ENCODE results near the gene SLC25A38. TPM values are rescaled to one million over a fixed set of nuclear protein-coding genes. Genes with fewer than 3 reads are reported as not detected.

SLC25A38 gene
- total and polyA plus RNA-seq, 9 of the 15 experiments (the other 6 are each of a cell fraction or from before 2014, with no cell fraction given) = 13.5 to 51.1 (median 30.6) TPM

- Histone ChIP-seq H3K79me2 (ENCODE audit: control insufficient read depth, insufficient read depth, low read length) (no peaks in the 10 kb centered on the region), H3K9me3 (replicated peaks; ENCODE audit: control insufficient read depth, insufficient read depth, low read depth, low read length) (no peaks in the 10 kb centered on the region), H4K20me1 (replicated peaks; ENCODE audit: control insufficient read depth, insufficient read depth, low read length) (no peaks in the 10 kb centered on the region), H3K27ac (ENCODE audit: extremely low read depth, low read depth, low read length) (no peak overlapping the region), H3K4me2 (ENCODE audit: insufficient read depth, low read length) (no peak overlapping the region), H3K9ac (ENCODE audit: insufficient read depth in 1 of 2, low read depth in 2 of 2, low read length in 2 of 2) (no peak overlapping the region), H2AFZ (ENCODE audit: low read depth, low read length) (no peak overlapping the region), H3K36me3 (ENCODE audit: control insufficient read depth, insufficient read depth, low read length) (no peaks in the 10 kb centered on the region), H3K4me1 (replicated peaks in 1 of 2; ENCODE audit: control insufficient read depth in 2 of 2, insufficient read depth in 2 of 2, low read length in 2 of 2) (peaks cover 0 to 20% of the 10 kb centered on the region in 2 experiments; a peak in 3 of 5 replicates), H3K4me3 (no peak overlapping the region), H3K27me3 (ENCODE audit: control insufficient read depth in 2 of 2, insufficient read depth in 2 of 2, low read length in 2 of 2) (peaks cover 0 to 3% of the 10 kb centered on the region in 2 experiments; a peak in 1 of 5 replicates), H3K9me1 (ENCODE audit: control insufficient read depth, insufficient read depth, low read length) (no peaks in the 10 kb centered on the region)
- in situ Hi-C loops (cut with MboI) = no loop called here
- 0% methylated on average over 1 of the region's 1 CpG for WGBS (ENCODE audit: insufficient coverage, low coverage, missing lambda C conversion rate)
- no peak for FAIRE-seq
- CTCF ChIA-PET (ENCODE audit: low intra/inter-chr PET ratio) = no interaction called here
- DNase-seq (ENCODE audit: extremely low read depth in 1 of 4, low spot score in 3 of 4) = no peak
- no TSS peak for BruUV-seq (replicated peaks)
- intact Hi-C loops (cut with micrococcal nuclease) = no loop called here
- POLR2A ChIA-PET = interaction anchor here (1.3 kb wide), 1 partner anchor 18 kb away, joined by 4 read pairs; no protein-coding TSS in a partner anchor
- 0 out of 2 replicates have a peak, but pooled peaks have one; percentile 41 for TF ChIP-seq HBP1 (CRISPR knock-in tag; IDR thresholded peaks at IDR 0.05)
- TF ChIP-seq OTX1 (CRISPR knock-in tag; IDR thresholded peaks at IDR 0.05) = peak; percentile 77; the same call in 1 of the 2 replicates
- peak; percentile 17; the same call in 1 of the 2 replicates for TF ChIP-seq CEBPB (tag; IDR thresholded peaks at IDR 0.05)
- no peak for TF ChIP-seq THRAP3 (IDR thresholded peaks at IDR 0.05; ENCODE audit: borderline replicate concordance)
- TF ChIP-seq EHMT2 (IDR thresholded peaks at IDR 0.05) = no peak
- no peak for TF ChIP-seq ZNF766 (CRISPR knock-in tag; conservative IDR thresholded peaks at IDR 0.05)
- TF ChIP-seq NUFIP1 (IDR thresholded peaks at IDR 0.05; ENCODE audit: partially characterized antibody) = no peak
- peak; percentile 69; the same call in 1 of the 2 replicates for TF ChIP-seq ZBTB26 (CRISPR knock-in tag; IDR thresholded peaks at IDR 0.05)
- 0 out of 2 replicates have a peak, but pooled peaks have one; percentile 32 for TF ChIP-seq ELF4 (CRISPR knock-in tag; IDR thresholded peaks at IDR 0.05)
- TF ChIP-seq FOSL1 (tag; conservative IDR thresholded peaks at IDR 0.05) = peak; percentile 65; the same call in 1 of the 2 replicates
- 0 out of 2 replicates have a peak, but pooled peaks have one; percentile 33 for TF ChIP-seq THRB (CRISPR knock-in tag; conservative IDR thresholded peaks at IDR 0.05)
- no peak for TF ChIP-seq ATF3 (IDR thresholded peaks at IDR 0.05)
- no peak for TF ChIP-seq ATF3 (CRISPR knock-in tag; conservative IDR thresholded peaks at IDR 0.05)
- ATAC-seq = no peak
Observed at GRCh38 chr3:39343076-39343717, 40.0 kb upstream of the SLC25A38 start.

Data from K562 (cell line).